SK-N-MC (cell line): ENCODE measurements around the gene ATP5PF.
"Not testable (repeated sequence)": the region's sequence is repeated elsewhere in the genome, so short reads cannot be mapped to it uniquely, and the experiment has no call there.

Source experiments
- EZH2 ChIP-seq: fragments of 200-600 bp; sonication (generic); IDR thresholded peaks from one replicate; pipeline ENCODE4 v1.6.1; 2017; ENCODE audit warnings: antibody characterized with exemption
- FOXP2 ChIP-seq: optimal IDR thresholded peaks from 2 replicates; pipeline ENCODE3; 2011; ENCODE audit warnings: mild to moderate bottlenecking, moderate library complexity; ENCODE audit not compliant: insufficient read depth; ENCODE audit errors: extremely low read length, control extremely low read depth
- POLR2AphosphoS5 ChIP-seq: IDR thresholded peaks from 2 replicates; pipeline ENCODE4 v1.6.1; 2012; ENCODE audit warnings: mild to moderate bottlenecking, low read depth, low read length, borderline replicate concordance

DNA sequence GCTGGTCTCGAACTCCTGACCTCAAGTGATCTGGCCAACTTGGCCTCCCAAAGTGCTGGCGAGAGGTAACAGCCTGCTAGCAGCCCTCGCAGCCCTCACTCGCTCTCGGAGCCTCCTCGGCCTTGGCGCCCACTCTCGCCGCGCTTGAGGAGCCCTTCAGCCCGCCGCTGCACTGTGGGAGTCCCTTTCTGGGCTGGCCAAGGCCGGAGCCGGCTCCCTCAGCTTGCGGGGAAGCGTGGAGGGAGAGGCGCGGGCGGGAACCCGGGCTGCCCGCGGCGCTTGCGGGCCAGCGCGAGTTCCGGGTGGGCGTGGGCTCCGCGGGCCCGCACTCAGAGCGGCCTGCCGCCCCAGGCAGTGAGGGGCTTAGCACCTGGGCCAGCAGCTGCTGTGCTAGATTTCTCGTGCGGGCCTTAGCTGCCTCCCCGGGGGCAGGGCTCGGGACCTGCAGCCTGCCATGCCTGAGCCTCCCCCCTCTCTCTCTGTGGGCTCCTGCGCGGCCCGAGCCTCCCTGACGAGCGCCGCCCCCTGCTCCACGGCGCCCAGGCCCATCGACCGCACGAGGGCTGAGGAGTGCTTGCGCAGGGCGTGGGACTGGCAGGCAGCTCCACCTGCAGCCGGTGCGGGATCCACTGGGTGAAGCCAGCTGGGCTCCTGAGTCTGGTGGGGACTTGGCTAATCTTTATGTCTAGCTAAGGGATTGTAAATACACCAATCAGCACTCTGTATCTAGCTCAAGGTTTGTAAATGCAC lies 43.6 kb upstream of the ATP5PF start:
- TF ChIP-seq EZH2, POLR2AphosphoS5, FOXP2: not testable (repeated sequence)
